NCI-H748 (cell line): ENCODE data around the gene DGKQ.
A peak's percentile ranks its signal among the peaks of the same experiment; 100 is the strongest.

Experiments
- DNase-seq: peaks from one replicate; lab custom pipeline; 2025; ENCODE audit not compliant: unreplicated experiment; lab: John Stamatoyannopoulos, UW

DGKQ gene

GRCh38 chr4:996997-997374 lies 23.6 kb upstream of the DGKQ start:
- DNase-seq, result no peak

- DNase-seq, result no peak
Observed at GRCh38 chr4:996030-996996, 22.9 kb upstream of the DGKQ start.

GRCh38 chr4:995311-996026 lies 22.1 kb upstream of the DGKQ start:
- DNase-seq, result no peak

GRCh38 chr4:993111-994029 lies 20.0 kb upstream of the DGKQ start, which contains the start of gene SLC26A1:
TSS of gene SLC26A1 (minus strand) at chr4:993404. CDS start at chr4:991703, 1,701 bp downstream.
- DNase-seq, result no peak

GRCh38 chr4:992297-993110 lies 19.1 kb upstream of the DGKQ start:
- no peak for DNase-seq

- no peak for DNase-seq
Observed at GRCh38 chr4:991451-992296, 18.3 kb upstream of the DGKQ start.

GRCh38 chr4:990746-991367 lies 17.5 kb upstream of the DGKQ start:
- DNase-seq, result no peak

GRCh38 chr4:989722-990471 lies 16.5 kb upstream of the DGKQ start:
- DNase-seq, result no peak

GRCh38 chr4:988726-989721 lies 15.7 kb upstream of the DGKQ start:
- no peak for DNase-seq

- no peak for DNase-seq
Observed at GRCh38 chr4:987624-988513, 14.5 kb upstream of the DGKQ start.

GRCh38 chr4:986879-987623 lies 13.7 kb upstream of the DGKQ start, which contains the start of gene IDUA:
TSS of gene IDUA (plus strand) at chr4:987044. CDS start at chr4:987085, 41 bp downstream.
- peak; percentile 48 for DNase-seq

GRCh38 chr4:986428-986878 lies 13.1 kb upstream of the DGKQ start:
- DNase-seq, result no peak

GRCh38 chr4:985123-985830 lies 11.9 kb upstream of the DGKQ start:
- no peak for DNase-seq

GRCh38 chr4:984336-985054 lies 11.1 kb upstream of the DGKQ start:
- no peak for DNase-seq
